ENCODE measurements around the gene FRMPD1. TPM values are rescaled to one million over a fixed set of nuclear protein-coding genes. Genes with fewer than 3 reads are reported as not detected.
A peak's percentile ranks its signal among the peaks of the same experiment; 100 is the strongest.

FRMPD1 gene
- total and polyA plus RNA-seq, 2 of the 13 experiments (the other 11 are each of a cell fraction or from before 2014, with no cell fraction given): not detected

GRCh38 chr9:37668116-37668601 is 17.4 kb downstream of the FRMPD1 start:
- H3K27me3 ChIP-seq (ENCODE audit: control insufficient read depth in 1 of 2, insufficient read depth in 2 of 2, low read length in 2 of 2): peaks cover 0 to 59% of the 10 kb centered on the region in 2 experiments; a peak in 3 of 5 replicates
- TF ChIP-seq ZNF292 (CRISPR knock-in tag; IDR thresholded peaks at IDR 0.05; ENCODE audit: borderline replicate concordance, low read depth): no peak
- no peak for TF ChIP-seq IKZF1 (IDR thresholded peaks at IDR 0.05)
- no peak for TF ChIP-seq RFXAP (CRISPR knock-in tag; IDR thresholded peaks at IDR 0.05; ENCODE audit: borderline replicate concordance)
- no peak for TF ChIP-seq PAXIP1 (CRISPR knock-in tag; conservative IDR thresholded peaks at IDR 0.05)
- TF ChIP-seq MEIS2 (CRISPR knock-in tag; IDR thresholded peaks at IDR 0.05): no peak
- TF ChIP-seq NONO (IDR thresholded peaks at IDR 0.05): no peak
- TF ChIP-seq NONO (CRISPR knock-in tag; conservative IDR thresholded peaks at IDR 0.05): no peak
- TF ChIP-seq ZNF451 (CRISPR knock-in tag; IDR thresholded peaks at IDR 0.05): no peak
- TF ChIP-seq AKNA (CRISPR knock-in tag; IDR thresholded peaks at IDR 0.05; ENCODE audit: borderline replicate concordance): no peak
- no peak for TF ChIP-seq ZNF878 (CRISPR knock-in tag; IDR thresholded peaks at IDR 0.05)
- TF ChIP-seq RORA (CRISPR knock-in tag; IDR thresholded peaks at IDR 0.05): no peak
- TF ChIP-seq NAIF1 (CRISPR knock-in tag; IDR thresholded peaks at IDR 0.05; ENCODE audit: borderline replicate concordance): no peak
- no peak for TF ChIP-seq SP5 (CRISPR knock-in tag; IDR thresholded peaks at IDR 0.05; ENCODE audit: borderline replicate concordance, low read depth)
- TF ChIP-seq CBFB (CRISPR knock-in tag; IDR thresholded peaks at IDR 0.05): no peak

More at GRCh38 chr9:37668116-37668601, 17.4 kb downstream of the FRMPD1 start:
- ChIA-PET CTCF (ENCODE audit: low intra/inter-chr PET ratio, low total read pairs) (no interaction called here), POLR2A (no interaction called here)
- no TSS peak for BruUV-seq (replicated peaks)
- 8% methylated on average over 5 of the region's 9 CpGs for WGBS (ENCODE audit: low lambda C conversion rate)
- no peak overlapping the region for H2AFZ ChIP-seq (ENCODE audit: low read length)
- FAIRE-seq: no peak
- 0 out of 2 replicates have a peak, but pooled peaks cover 5% of the 10 kb centered on the region for H3K4me1 ChIP-seq (ENCODE audit: insufficient read depth, low read length)
- intact Hi-C loops (cut with micrococcal nuclease; ENCODE audit: unreplicated experiment): no loop called here
- H3K36me3 ChIP-seq (replicated peaks in 1 of 2; ENCODE audit: control insufficient read depth in 1 of 2, insufficient read depth in 2 of 2, low read length in 2 of 2): no peaks in the 10 kb centered on the region
- no peak overlapping the region for H3K4me3 ChIP-seq (replicated peaks in 1 of 3; ENCODE audit: insufficient read depth in 1 of 3, low read depth in 2 of 3, low read length in 3 of 3)
- ATAC-seq: peak; percentile 91
- H3K9ac ChIP-seq (ENCODE audit: insufficient read depth, low read depth, low read length): no peak overlapping the region
- no peaks in the 10 kb centered on the region for H3K79me2 ChIP-seq (ENCODE audit: insufficient read depth, low read length)
- in situ Hi-C loops (cut with HindIII; ENCODE audit: extremely low pct_ligation_motif_present, low pct_unique_long_range_greater_than_20kb): no loop called here
- H3K4me2 ChIP-seq (ENCODE audit: low read depth, low read length): no peak overlapping the region
- no peak overlapping the region for H3K27ac ChIP-seq (ENCODE audit: extremely low read length, insufficient read depth, low read length)
- DNase-seq (ENCODE audit: low spot score): peak; percentile 9
- no peaks in the 10 kb centered on the region for H4K20me1 ChIP-seq (ENCODE audit: insufficient read depth, low read length)
- no peaks in the 10 kb centered on the region for H3K9me3 ChIP-seq (ENCODE audit: low read length)

Measured in HepG2 (cell line).